SK-N-SH (cell line): ENCODE measurements around the gene HSPE1. TPM values are rescaled to one million over a fixed set of nuclear protein-coding genes. Genes with fewer than 3 reads are reported as not detected.

ENCODE experiments used
- CTCF ChIA-PET: fragments of 300-600, 350-600 bp; formaldehyde crosslinking; extraction: SDS; loops from one replicate; lab custom pipeline; 2021; lab: Yijun Ruan, JAX
- POLR2A ChIA-PET: fragments of 350-600 bp; sonication (Branson Sonifier 250); formaldehyde crosslinking; extraction: SDS; loops from one replicate; lab custom pipeline; 2020; ENCODE audit warnings: antibody characterized with exemption, inconsistent platforms; lab: Yijun Ruan, JAX
- DNase-seq: peaks from one replicate; pipeline ENCODE4 v3.0.0; 2012
- H2AFZ ChIP-seq: fragments of 200-600 bp; sonication (generic); 2 replicates; pipeline ENCODE4 v1.8.1; 2016; ENCODE audit warnings: antibody characterized with exemption, mild to moderate bottlenecking, low read depth
- H3F3A ChIP-seq: fragments of 200-600 bp; sonication (generic); replicated peaks from 2 replicates; pipeline ENCODE3; 2016; ENCODE audit warnings: antibody characterized with exemption, mild to moderate bottlenecking; ENCODE audit not compliant: insufficient read depth
- H3K27ac ChIP-seq, 2 experiments: fragments of 200-500 bp in 1 of 2; fragments of 200-600 bp in 1 of 2; sonication (Bioruptor generic) in 1 of 2; sonication (generic), shearing (Covaris generic) in 1 of 2; 2 replicates each; pipeline versions ENCODE4 v1.5.1 to v1.6.1; 2014 to 2016; ENCODE audit warnings: low read depth in 2 of 2, inconsistent platforms in 1 of 2, low read length in 1 of 2, mild to moderate bottlenecking in 1 of 2, mixed read lengths in 1 of 2
- H3K27me3 ChIP-seq: fragments of 200-600 bp; sonication (generic), shearing (Covaris generic); 2 replicates; pipeline ENCODE4 v1.6.1; 2016; ENCODE audit warnings: mixed run types; ENCODE audit not compliant: insufficient read depth
- H3K36me3 ChIP-seq, 2 experiments: fragments of 200-500 bp in 1 of 2; fragments of 200-600 bp in 1 of 2; sonication (Bioruptor generic) in 1 of 2; sonication (generic) in 1 of 2; replicated peaks in 1 of 2; 2 replicates each; pipeline versions ENCODE3 to v1.5.1; 2014 to 2016; ENCODE audit warnings: low read length in 1 of 2, mild to moderate bottlenecking in 1 of 2; ENCODE audit not compliant: insufficient read depth in 2 of 2, control insufficient read depth in 1 of 2
- H3K4me1 ChIP-seq, 2 experiments: fragments of 200-500 bp in 1 of 2; fragments of 200-600 bp in 1 of 2; sonication (Bioruptor generic) in 1 of 2; sonication (generic), shearing (Covaris generic) in 1 of 2; 2 replicates each; pipeline versions ENCODE4 v1.5.1 to v1.6.1; 2014 to 2016; ENCODE audit warnings: low read depth in 1 of 2, low read length in 1 of 2, mixed run types in 1 of 2; ENCODE audit not compliant: insufficient read depth in 2 of 2, control insufficient read depth in 1 of 2
- H3K4me2 ChIP-seq: fragments of 200-600 bp; sonication (generic), shearing (Covaris generic); 2 replicates; pipeline ENCODE4 v1.6.1; 2017; ENCODE audit warnings: mixed run types
- H3K4me3 ChIP-seq, 2 experiments: fragments of 200-500 bp in 1 of 2; fragments of 200-600 bp in 1 of 2; sonication (Bioruptor generic) in 1 of 2; sonication (generic), shearing (Covaris generic) in 1 of 2; 2 replicates each; pipeline versions ENCODE4 v1.5.1 to v1.8.1; 2014 to 2016; ENCODE audit warnings: low read depth in 2 of 2, inconsistent platforms in 1 of 2, low read length in 1 of 2, mild to moderate bottlenecking in 1 of 2, mixed read lengths in 1 of 2, moderate library complexity in 1 of 2
- H3K79me2 ChIP-seq: fragments of 200-600 bp; sonication (generic); 2 replicates; pipeline ENCODE4 v1.8.1; 2017; ENCODE audit warnings: mild to moderate bottlenecking; ENCODE audit not compliant: insufficient read depth
- H3K9ac ChIP-seq: fragments of 200-600 bp; sonication (generic); 2 replicates; pipeline ENCODE4 v1.6.1; 2017; ENCODE audit warnings: mixed run types
- H3K9me2 ChIP-seq: fragments of 200-600 bp; sonication (generic); 2 replicates; pipeline ENCODE4 v1.6.1; 2017; ENCODE audit warnings: mixed run types
- H3K9me3 ChIP-seq: fragments of 200-600 bp; sonication (generic); 2 replicates; pipeline ENCODE4 v1.6.1; 2017; ENCODE audit warnings: mixed run types, mild to moderate bottlenecking, moderate library complexity
- H4K20me1 ChIP-seq: fragments of 200-600 bp; sonication (generic); 2 replicates; pipeline ENCODE4 v1.6.1; 2017; ENCODE audit warnings: mild to moderate bottlenecking, mixed run types; ENCODE audit not compliant: insufficient read depth
- ELF1 ChIP-seq: IDR thresholded peaks from 2 replicates; pipeline ENCODE4 v1.4.0; 2012
- FOXJ3 ChIP-seq: sonication (generic); formaldehyde crosslinking; IDR thresholded peaks from 2 replicates; pipeline ENCODE4 v1.5.1; 2020; ENCODE audit warnings: mild to moderate bottlenecking, missing genetic modification reagents
- GABPA ChIP-seq: IDR thresholded peaks from 2 replicates; pipeline ENCODE4 v1.4.0; 2012; ENCODE audit warnings: low read depth, mild to moderate bottlenecking
- MAX ChIP-seq: IDR thresholded peaks from 2 replicates; pipeline ENCODE4 v1.4.0; 2012; ENCODE audit warnings: low read depth
- MXI1 ChIP-seq: IDR thresholded peaks from 2 replicates; pipeline ENCODE4 v1.6.1; 2012; ENCODE audit warnings: mild to moderate bottlenecking, low read depth, low read length, improper control_type of control experiment
- NFIC ChIP-seq: IDR thresholded peaks from 2 replicates; pipeline ENCODE4 v1.4.0; 2012; ENCODE audit warnings: borderline replicate concordance
- NRF1 ChIP-seq: IDR thresholded peaks from 2 replicates; pipeline ENCODE4 v1.6.1; 2012; ENCODE audit warnings: low read depth, mild to moderate bottlenecking, low read length
- SIN3A ChIP-seq: IDR thresholded peaks from 2 replicates; pipeline ENCODE4 v1.6.1; 2012; ENCODE audit warnings: low read depth, mild to moderate bottlenecking, low read length, moderate library complexity, borderline replicate concordance
- TEAD4 ChIP-seq: IDR thresholded peaks from 2 replicates; pipeline ENCODE4 v1.4.0; 2012; ENCODE audit warnings: mild to moderate bottlenecking, borderline replicate concordance; ENCODE audit not compliant: insufficient read depth
- WGBS: methylation state at CpG from one replicate; pipeline ENCODE4 v1.1.6; 2017; ENCODE audit warnings: low lambda C conversion rate; 5-methylcytosine and 5-hydroxymethylcytosine counted together
- polyA plus RNA-seq, 3 experiments: library from polyadenylated mRNA; depleted of rRNA; stranded (reverse); fragments of >200 nt; gene quantifications; 2 replicates each; pipeline ENCODE4 v1.2.3, GENCODE V29; 2012

HSPE1 gene
- polyA plus RNA-seq, 1 of the 3 experiments (the other 2 are of a cell fraction) = 130 TPM

GRCh38 chr2:197497326-197497725 lies 2.9 kb upstream of the HSPE1 start:
- H3K36me3 ChIP-seq = peaks cover 57 to 64% of the 10 kb centered on the region in 2 experiments
- CTCF ChIA-PET = no interaction called here
- no peak for DNase-seq
- peaks cover 35% of the 10 kb centered on the region for H4K20me1 ChIP-seq
- H3K4me2 ChIP-seq = peak overlapping the region; percentile 90
- H3K27ac ChIP-seq = no peak overlapping the region; a peak in 1 of 4 replicates
- H3K4me1 ChIP-seq = peaks cover 21 to 28% of the 10 kb centered on the region in 2 experiments
- 5% methylated on average over 2 of the region's 2 CpGs for WGBS
- peaks cover 16% of the 10 kb centered on the region for H3F3A ChIP-seq
- H3K9ac ChIP-seq = peak overlapping the region; percentile 73; the same call in 1 of the 2 replicates
- H3K27me3 ChIP-seq = no peaks in the 10 kb centered on the region
- peaks cover 92% of the 10 kb centered on the region for H3K79me2 ChIP-seq
- H3K9me2 ChIP-seq = no peaks in the 10 kb centered on the region
- TF ChIP-seq ELF1 (no peak), GABPA (no peak)
- H3K4me3 ChIP-seq = peak overlapping the region; percentile 71 to 92; a peak in 2 of 4 replicates
- no peaks in the 10 kb centered on the region for H3K9me3 ChIP-seq
- H2AFZ ChIP-seq = no peak overlapping the region
- POLR2A ChIA-PET = no interaction called here

- Histone ChIP-seq H3K9ac (peak overlapping the region; percentile 73), H3K27ac (peak overlapping the region; percentile 88 to 98; a peak in 3 of 4 replicates), H2AFZ (no peak overlapping the region), H3K79me2 (peaks cover 93% of the 10 kb centered on the region), H3K36me3 (peaks cover 57 to 64% of the 10 kb centered on the region in 2 experiments), H3K4me1 (peaks cover 26 to 29% of the 10 kb centered on the region in 2 experiments), H3F3A (peaks cover 13% of the 10 kb centered on the region), H3K9me3 (no peaks in the 10 kb centered on the region), H3K9me2 (no peaks in the 10 kb centered on the region), H3K27me3 (no peaks in the 10 kb centered on the region), H3K4me3 (peak overlapping the region; percentile 71 to 92), H3K4me2 (peak overlapping the region; percentile 90), H4K20me1 (peaks cover 35% of the 10 kb centered on the region)
- CTCF ChIA-PET = interaction anchor here (0.8 to 1.1 kb wide), 2 partner anchors 25 to 307 kb away, joined by 3 to 4 read pairs; no protein-coding TSS in a partner anchor
- 2% methylated on average over 13 of the region's 14 CpGs for WGBS
- DNase-seq = no peak
- peak; percentile 34 for TF ChIP-seq NFIC
- no peak for TF ChIP-seq NRF1
- TF ChIP-seq, all 33 proteins: peak for 1
- POLR2A ChIA-PET = interaction anchor here (2.2 to 3.4 kb wide), 2 partner anchors 17 to 64 kb away, joined by 14 to 46 read pairs; partner anchors contain the start of genes MOB4 and SF3B1
These were observed 1.8 kb upstream of the HSPE1 start for GRCh38 chr2:197498235-197498936.

GRCh38 chr2:197498937-197499593 lies 1.1 kb upstream of the HSPE1 start:
- Histone ChIP-seq H3K9ac (peak overlapping the region; percentile 73), H2AFZ (0 out of 2 replicates have a peak overlapping the region, but pooled peaks have one; percentile 17), H3K9me2 (no peaks in the 10 kb centered on the region), H3K4me1 (peaks cover 26 to 29% of the 10 kb centered on the region in 2 experiments), H3K4me3 (peak overlapping the region; percentile 71 to 92), H4K20me1 (peaks cover 35% of the 10 kb centered on the region), H3F3A (peaks cover 13% of the 10 kb centered on the region), H3K4me2 (peak overlapping the region; percentile 90), H3K27ac (peak overlapping the region; percentile 88 to 98), H3K36me3 (peaks cover 57 to 65% of the 10 kb centered on the region in 2 experiments), H3K79me2 (peaks cover 93% of the 10 kb centered on the region), H3K27me3 (no peaks in the 10 kb centered on the region), H3K9me3 (no peaks in the 10 kb centered on the region)
- ChIA-PET CTCF (interaction anchor here (0.8 to 2.0 kb wide), 5 partner anchors 9 to 308 kb away, joined by 3 to 11 read pairs (median 3); partner anchors contain the start of gene MOB4), POLR2A (interaction anchor here (1.0 to 3.4 kb wide), 6 partner anchors 17 to 207 kb away, joined by 4 to 46 read pairs (median 8); partner anchors contain the start of genes COQ10B, MOB4 and SF3B1)
- TF ChIP-seq TEAD4 = no peak
- peak; percentile 13; the same call in 1 of the 2 replicates for TF ChIP-seq SIN3A
- peak; percentile 43; the same call in 1 of the 2 replicates for TF ChIP-seq MAX
- peak; percentile 75; the same call in 1 of the 2 replicates for TF ChIP-seq MXI1
- no peak for TF ChIP-seq FOXJ3 (CRISPR knock-in tag)
- DNase-seq = peak; percentile 59
- WGBS = 0% methylated on average over 17 of the region's 46 CpGs
